AG10803 (cell line): ENCODE measurements around the gene NPSR1.

Experiments used
- DNase-seq: peaks from one replicate; pipeline ENCODE4 v3.0.0; 2010; ENCODE audit warnings: low read depth
- H3K4me3 ChIP-seq: 2 replicates; pipeline ENCODE4 v1.5.1; 2011; ENCODE audit warnings: mild to moderate bottlenecking, low read length, control low read depth
- CTCF ChIP-seq: conservative IDR thresholded peaks from 2 replicates; pipeline ENCODE4 v1.5.1; 2011; ENCODE audit warnings: mild to moderate bottlenecking, low read length, control low read depth, inconsistent platforms

NPSR1 gene

GRCh38 chr7:34841326-34841725, 183.3 kb downstream of the NPSR1 start:
- no peak for DNase-seq
- H3K4me3 ChIP-seq: no peak overlapping the region
- no peak for TF ChIP-seq CTCF

GRCh38 chr7:34842782-34843181, 184.8 kb downstream of the NPSR1 start:
- no peak for TF ChIP-seq CTCF
- no peak for DNase-seq
- no peak overlapping the region for H3K4me3 ChIP-seq

- DNase-seq: no peak
- H3K4me3 ChIP-seq: no peak overlapping the region
- TF ChIP-seq CTCF: no peak
Observed at GRCh38 chr7:34844406-34844805, 186.4 kb downstream of the NPSR1 start.

GRCh38 chr7:34844936-34845665, 187.1 kb downstream of the NPSR1 start:
- no peak overlapping the region for H3K4me3 ChIP-seq
- DNase-seq: no peak
- no peak for TF ChIP-seq CTCF

- no peak for TF ChIP-seq CTCF
- H3K4me3 ChIP-seq: no peak overlapping the region
- no peak for DNase-seq
Observed at GRCh38 chr7:34845666-34846361, 187.8 kb downstream of the NPSR1 start.

- no peak for TF ChIP-seq CTCF
- no peak overlapping the region for H3K4me3 ChIP-seq
- DNase-seq: no peak
Observed at GRCh38 chr7:34846976-34847375, 189.0 kb downstream of the NPSR1 start.

GRCh38 chr7:34848670-34849069, 190.7 kb downstream of the NPSR1 start:
- TF ChIP-seq CTCF: no peak
- no peak for DNase-seq
- no peak overlapping the region for H3K4me3 ChIP-seq
